Neutrophil (primary cell): Measurements from ENCODE around the gene PPP1R17.

Source experiments
- H3K27ac ChIP-seq: fragments of 200-600 bp; sonication (generic); 2 replicates; pipeline ENCODE4 v1.5.1; 2016; ENCODE audit warnings: mild to moderate bottlenecking, moderate library complexity
- H3K27me3 ChIP-seq: fragments of 200-600 bp; sonication (generic); 2 replicates; pipeline ENCODE4 v1.6.0; 2016; ENCODE audit warnings: mild to moderate bottlenecking
- H3K36me3 ChIP-seq: fragments of 200-600 bp; sonication (generic); 2 replicates; pipeline ENCODE4 v1.5.1; 2017
- H3K4me1 ChIP-seq, 2 experiments: fragments of 200-600 bp in 1 of 2; sonication (generic) in 1 of 2; 1 replicate in 1 of 2; 2 replicates in 1 of 2; pipeline versions ENCODE4 v1.5.1 to v1.6.1; 2013 to 2016; ENCODE audit warnings: low read depth in 1 of 2, low read length in 1 of 2, mild to moderate bottlenecking in 1 of 2, moderate library complexity in 1 of 2; ENCODE audit not compliant: control insufficient read depth in 1 of 2, insufficient read depth in 1 of 2
- H3K4me3 ChIP-seq, 2 experiments: fragments of 200-600 bp in 1 of 2; sonication (generic) in 1 of 2; 1 replicate in 1 of 2; 2 replicates in 1 of 2; pipeline ENCODE4 v1.5.1; 2013 to 2016; ENCODE audit warnings: low read depth in 1 of 2, low read length in 1 of 2, mild to moderate bottlenecking in 1 of 2, moderate library complexity in 1 of 2
- H3K9me3 ChIP-seq: fragments of 200-600 bp; sonication (generic); 2 replicates; pipeline ENCODE4 v1.5.1; 2016
- CTCF ChIP-seq: fragments of 200-600 bp; sonication (generic); IDR thresholded peaks from 2 replicates; pipeline ENCODE4 v1.5.1; 2016; ENCODE audit warnings: antibody characterized with exemption

PPP1R17 gene

GRCh38 chr7:31751726-31752125 is 64.7 kb downstream of the PPP1R17 start:
- Histone ChIP-seq H3K4me3 (no peak overlapping the region), H3K4me1 (no peaks in the 10 kb centered on the region), H3K36me3 (no peaks in the 10 kb centered on the region), H3K27me3 (peaks cover 7% of the 10 kb centered on the region), H3K9me3 (no peaks in the 10 kb centered on the region), H3K27ac (no peak overlapping the region)
- no peak for TF ChIP-seq CTCF
